HepG2 (cell line): ENCODE results near the gene SP9. TPM values are rescaled to one million over a fixed set of nuclear protein-coding genes. Genes with fewer than 3 reads are reported as not detected.
A peak's percentile ranks its signal among the peaks of the same experiment; 100 is the strongest.

Experiments
- AHDC1 ChIP-seq: sonication (generic); formaldehyde crosslinking; IDR thresholded peaks from 2 replicates; pipeline ENCODE4 v1.5.1; 2020; ENCODE audit warnings: mild to moderate bottlenecking, missing genetic modification reagents, borderline replicate concordance
- DBP ChIP-seq: sonication (generic); formaldehyde crosslinking; IDR thresholded peaks from 2 replicates; pipeline ENCODE4 v1.4.0; 2020; ENCODE audit warnings: missing genetic modification reagents; ENCODE audit errors: not compliant biosample characterization
- EED ChIP-seq: sonication (generic); formaldehyde crosslinking; IDR thresholded peaks from 2 replicates; pipeline ENCODE4 v1.5.0; 2020; ENCODE audit warnings: mild to moderate bottlenecking, missing genetic modification reagents
- FOXA3 ChIP-seq: IDR thresholded peaks from 2 replicates; pipeline ENCODE4 v1.6.1; 2016; ENCODE audit warnings: missing genetic modification reagents, missing compliant biosample characterization
- HINFP ChIP-seq: sonication (generic); formaldehyde crosslinking; IDR thresholded peaks from 2 replicates; pipeline ENCODE4 v1.4.0; 2020; ENCODE audit warnings: low read depth, mild to moderate bottlenecking, missing genetic modification reagents
- KLF11 ChIP-seq: IDR thresholded peaks from 2 replicates; pipeline ENCODE4 v1.6.1; 2016; ENCODE audit warnings: missing compliant biosample characterization
- RELA ChIP-seq: sonication (generic); formaldehyde crosslinking; IDR thresholded peaks from 2 replicates; pipeline ENCODE4 v1.4.0; 2020; ENCODE audit warnings: missing genetic modification reagents
- RORA ChIP-seq: sonication (generic); formaldehyde crosslinking; IDR thresholded peaks from 2 replicates; pipeline ENCODE4 v1.5.0; 2020; ENCODE audit warnings: mild to moderate bottlenecking, missing genetic modification reagents, moderate library complexity
- SATB2 ChIP-seq: sonication (generic); formaldehyde crosslinking; IDR thresholded peaks from 2 replicates; pipeline ENCODE4 v1.5.0; 2020; ENCODE audit warnings: missing genetic modification reagents
- ZFAT ChIP-seq: sonication (generic); formaldehyde crosslinking; conservative IDR thresholded peaks from 2 replicates; pipeline ENCODE4 v1.8.1; 2023; ENCODE audit warnings: missing genetic modification reagents, inconsistent platforms
- ZNF12 ChIP-seq: sonication (generic); formaldehyde crosslinking; IDR thresholded peaks from 2 replicates; pipeline ENCODE4 v1.5.0; 2020; ENCODE audit warnings: missing genetic modification reagents
- ZNF138 ChIP-seq: sonication (generic); formaldehyde crosslinking; IDR thresholded peaks from 2 replicates; pipeline ENCODE4 v1.5.0; 2020; ENCODE audit warnings: mild to moderate bottlenecking, low read depth, missing genetic modification reagents
- ZNF367 ChIP-seq: sonication (generic); formaldehyde crosslinking; IDR thresholded peaks from 2 replicates; pipeline ENCODE4 v1.4.0; 2020; ENCODE audit warnings: missing genetic modification reagents, borderline replicate concordance
- ZNF687 ChIP-seq: sonication (generic); formaldehyde crosslinking; IDR thresholded peaks from 2 replicates; pipeline ENCODE4 v1.5.1; 2020; ENCODE audit warnings: mild to moderate bottlenecking, missing genetic modification reagents, moderate library complexity
- polyA plus RNA-seq, 8 experiments: library from polyadenylated mRNA; depleted of rRNA in 3 of 8; stranded (reverse) in 7 of 8; unstranded in 1 of 8; fragments of >200 nt; fragmentation: Illumina TruSeq in 4 of 8; extraction: Trizol in 4 of 8; gene quantifications; 2 replicates each; pipeline versions ENCODE4 v1.2.1 to v1.2.3, GENCODE V29; 2011 to 2016; ENCODE audit warnings: low read depth in 4 of 8, missing spikeins in 1 of 8, mixed read lengths in 1 of 8; ENCODE audit not compliant: insufficient read depth in 1 of 8
- total RNA-seq, 5 experiments: library from RNA; depleted of rRNA; stranded (reverse); fragments of >200 nt; fragmentation: Illumina TruSeq; extraction: Trizol; gene quantifications; 2 replicates each; pipeline ENCODE4 v1.2.3, GENCODE V29; 2016; ENCODE audit warnings: low read depth in 1 of 5
- TF ChIP-seq, protein P1 (sequence below): sonication (generic); formaldehyde crosslinking; IDR thresholded peaks from 2 replicates; pipeline ENCODE4 v1.8.0; 2022; ENCODE audit warnings: low read depth, missing genetic modification reagents

The SP9 gene
- total and polyA plus RNA-seq, 2 of the 13 experiments (the other 11 are each of a cell fraction or from before 2014, with no cell fraction given) = not detected

DNA sequence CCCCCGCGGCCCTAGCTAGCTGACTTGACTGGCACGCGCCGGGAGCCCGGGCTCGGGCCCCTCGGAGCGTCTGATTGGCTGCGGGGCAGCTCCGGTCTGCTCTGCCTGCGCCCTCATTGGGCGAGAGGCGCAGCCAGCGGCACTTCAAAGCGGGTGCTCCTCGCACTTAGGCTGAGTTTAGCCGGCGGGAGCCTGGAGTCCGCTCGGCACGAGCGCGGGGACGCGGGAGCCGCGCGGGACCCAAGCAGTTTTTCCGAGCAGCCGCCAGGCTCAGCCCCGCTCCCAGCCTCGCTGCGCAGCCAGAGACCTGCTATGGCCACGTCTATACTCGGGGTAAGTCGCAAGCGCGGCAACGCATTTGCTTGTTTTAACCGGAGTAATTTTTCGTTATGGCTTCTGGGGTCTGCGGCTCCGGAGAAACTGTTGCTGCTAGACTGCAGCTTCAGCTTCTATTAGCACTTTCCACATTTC, at the start of gene SP9 (continued):
- TF ChIP-seq AHDC1 (no peak), ZNF138 (CRISPR knock-in tag) (peak; percentile 91; the same call in 1 of the 2 replicates), ZNF687 (peak; percentile 83), FOXA3 (CRISPR knock-in tag) (no peak), ZNF367 (CRISPR knock-in tag) (no peak), RELA (CRISPR knock-in tag) (no peak), ZNF12 (CRISPR knock-in tag) (no peak), DBP (no peak), HINFP (CRISPR knock-in tag) (no peak), EED (CRISPR knock-in tag) (no peak), RORA (no peak), SATB2 (CRISPR knock-in tag) (0 out of 2 replicates have a peak, but pooled peaks have one; percentile 66), KLF11 (CRISPR knock-in tag) (no peak), ZFAT (CRISPR knock-in tag) (no peak)
- TF ChIP-seq, protein P1, sequence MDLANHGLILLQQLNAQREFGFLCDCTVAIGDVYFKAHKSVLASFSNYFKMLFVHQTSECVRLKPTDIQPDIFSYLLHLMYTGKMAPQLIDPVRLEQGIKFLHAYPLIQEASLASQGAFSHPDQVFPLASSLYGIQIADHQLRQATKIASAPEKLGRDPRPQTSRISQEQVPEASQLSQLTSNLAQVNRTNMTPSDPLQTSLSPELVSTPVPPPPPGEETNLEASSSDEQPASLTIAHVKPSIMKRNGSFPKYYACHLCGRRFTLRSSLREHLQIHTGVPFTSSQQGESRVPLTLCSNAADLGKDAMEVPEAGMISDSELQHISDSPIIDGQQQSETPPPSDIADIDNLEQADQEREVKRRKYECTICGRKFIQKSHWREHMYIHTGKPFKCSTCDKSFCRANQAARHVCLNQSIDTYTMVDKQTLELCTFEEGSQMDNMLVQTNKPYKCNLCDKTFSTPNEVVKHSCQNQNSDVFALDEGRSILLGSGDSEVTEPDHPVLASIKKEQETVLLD = no peak
